GM18909 (cell line): Measurements from ENCODE around the gene MEI4.

Source experiments
- ATAC-seq: cut with Tn5 transposase; IDR thresholded peaks from one replicate; pipeline ENCODE4 v1.9.1; 2021; ENCODE audit warnings: mild to moderate bottlenecking; ENCODE audit not compliant: unreplicated experiment, poor library complexity

The MEI4 gene

GRCh38 chr6:77926198-77926751 lies 273.4 kb downstream of the MEI4 start:
- ATAC-seq: no peak

DNA sequence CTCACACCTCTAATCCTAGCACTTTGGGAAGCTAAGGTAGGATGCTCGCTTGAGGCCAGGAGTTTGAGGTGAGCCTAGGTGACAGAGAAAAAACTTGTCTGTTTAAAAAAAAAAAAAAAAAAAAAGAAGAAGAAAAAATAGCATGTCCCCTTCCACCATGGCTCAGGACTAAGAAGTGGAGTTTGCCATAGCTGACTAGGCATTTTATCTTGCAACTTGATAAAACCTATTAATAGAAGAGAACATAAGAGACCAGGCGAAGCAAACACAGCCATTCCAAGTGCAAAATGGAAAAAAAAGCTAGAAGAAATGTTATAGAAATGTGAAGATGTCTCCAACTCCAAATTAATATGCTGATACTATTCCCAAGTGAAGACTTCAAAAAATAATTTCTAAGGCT lies 277.5 kb downstream of the MEI4 start:
- ATAC-seq: no peak

DNA sequence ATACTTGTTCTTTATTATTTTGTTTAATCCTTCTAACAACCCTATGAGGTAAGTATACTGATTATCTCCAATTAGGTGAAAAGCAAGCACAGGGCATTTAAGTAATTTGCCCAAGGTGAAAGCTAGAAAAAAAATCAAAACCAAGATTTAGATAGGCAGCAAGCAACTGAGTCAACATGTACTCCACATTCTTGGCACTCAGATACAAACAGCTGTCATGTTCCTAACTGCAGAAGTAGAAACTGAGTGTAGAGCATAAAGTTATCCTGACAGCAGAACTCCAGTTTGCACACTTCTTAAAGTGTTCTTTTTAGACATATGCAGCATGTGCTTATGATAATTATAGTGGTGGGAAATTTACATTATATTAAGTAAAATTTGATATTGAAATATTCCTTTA lies 278.1 kb downstream of the MEI4 start:
- ATAC-seq: no peak

DNA sequence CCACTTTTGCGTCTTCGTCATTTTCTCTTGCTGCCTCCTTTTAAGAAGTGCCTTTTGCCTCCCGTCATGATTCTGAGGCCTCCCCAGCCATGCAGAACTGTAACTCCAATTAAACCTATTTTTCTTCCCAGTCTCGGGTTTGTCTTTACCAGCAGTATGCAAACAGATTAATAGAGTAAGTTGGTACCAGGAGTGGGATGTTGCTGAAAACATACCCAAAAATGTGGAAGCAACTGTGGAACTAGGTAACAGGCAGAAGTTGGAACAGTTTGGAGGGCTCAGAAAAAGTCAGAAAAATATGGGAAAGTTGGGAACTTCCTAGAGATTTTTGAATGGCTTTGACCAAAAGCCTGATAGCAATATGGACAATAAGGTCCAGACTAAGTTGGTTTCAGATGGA lies 309.2 kb downstream of the MEI4 start:
- ATAC-seq: no peak

- no peak for ATAC-seq
Observed at GRCh38 chr6:77965449-77965848, 312.6 kb downstream of the MEI4 start.

DNA sequence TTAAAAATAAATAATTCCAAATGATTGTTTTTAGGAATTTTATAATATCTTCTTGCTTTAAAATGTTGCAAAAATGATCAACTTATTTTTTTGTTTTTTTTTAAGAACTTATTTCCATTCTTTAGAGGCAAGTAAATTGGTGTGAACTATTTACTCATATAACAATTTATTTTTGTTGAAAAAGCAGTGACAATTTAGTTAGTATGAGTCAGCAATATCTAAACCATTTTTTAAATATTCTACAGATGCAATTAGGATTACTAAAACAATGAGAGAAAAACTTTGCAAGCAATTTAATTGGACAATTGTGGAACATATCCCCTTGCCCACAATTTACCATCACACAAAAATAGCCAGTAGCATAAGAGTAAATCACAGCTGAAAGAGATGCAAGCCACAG lies 319.5 kb downstream of the MEI4 start:
- ATAC-seq: no peak
